IMR-90 (cell line): ENCODE measurements around the gene TAS2R42. TPM values are rescaled to one million over a fixed set of nuclear protein-coding genes. Genes with fewer than 3 reads are reported as not detected.

ENCODE experiments used
- ATAC-seq: fragments of 200-7000 bp; cut with Tn5 transposase; 2 replicates; pipeline ENCODE4 v1.9.1; 2020; ENCODE audit warnings: low read depth, mild to moderate bottlenecking, moderate library complexity
- BruUV-seq: library from RNA; stranded (reverse); fragments of 400-500 nt; replicated peaks from 2 replicates; lab custom pipeline; 2021; lab: Mats Ljungman, UMichigan
- CTCF ChIA-PET: fragments of 300-600 bp; formaldehyde crosslinking; extraction: SDS; loops from one replicate; lab custom pipeline; 2021; ENCODE audit warnings: antibody characterized with exemption; lab: Yijun Ruan, JAX
- POLR2A ChIA-PET: fragments of 300-600 bp; sonication (Branson Sonifier 250); formaldehyde crosslinking; loops from one replicate; lab custom pipeline; 2022; ENCODE audit warnings: antibody characterized with exemption; ENCODE audit not compliant: unreplicated experiment; lab: Charles Lee
- DNase-seq: peaks from one replicate; pipeline ENCODE4 v3.0.0; 2013
- H2AFZ ChIP-seq: replicated peaks from 2 replicates; pipeline ENCODE3; 2013; ENCODE audit warnings: low read length, mild to moderate bottlenecking; ENCODE audit not compliant: poor library complexity
- H2AK5ac ChIP-seq: 2 replicates; pipeline ENCODE4 v1.6.1; 2013; ENCODE audit warnings: low read depth, low read length, inconsistent platforms
- H2AK9ac ChIP-seq: replicated peaks from 2 replicates; pipeline ENCODE3; 2013; ENCODE audit warnings: mild to moderate bottlenecking, low read depth, low read length, moderate library complexity; ENCODE audit not compliant: poor library complexity
- H2BK120ac ChIP-seq: 2 replicates; pipeline ENCODE4 v1.6.1; 2013; ENCODE audit warnings: low read depth, low read length, inconsistent platforms
- H2BK15ac ChIP-seq: 3 replicates; pipeline ENCODE4 v1.6.1; 2013; ENCODE audit warnings: low read depth, low read length, inconsistent platforms
- H2BK20ac ChIP-seq: 2 replicates; pipeline ENCODE4 v1.6.1; 2013; ENCODE audit warnings: low read depth, mild to moderate bottlenecking, inconsistent platforms, low read length, moderate library complexity
- H2BK5ac ChIP-seq: 2 replicates; pipeline ENCODE4 v1.6.1; 2013; ENCODE audit warnings: mild to moderate bottlenecking, low read depth, low read length, inconsistent platforms; ENCODE audit not compliant: poor library complexity, severe bottlenecking
- H3K14ac ChIP-seq: replicated peaks from 2 replicates; pipeline ENCODE4 v1.6.1; 2013; ENCODE audit warnings: low read depth, low read length, inconsistent platforms
- H3K18ac ChIP-seq: 2 replicates; pipeline ENCODE4 v1.6.1; 2013; ENCODE audit warnings: low read depth, low read length, control low read depth
- H3K23ac ChIP-seq: 2 replicates; pipeline ENCODE4 v1.6.1; 2013; ENCODE audit warnings: low read depth, low read length, inconsistent platforms
- H3K27ac ChIP-seq: 2 replicates; pipeline ENCODE4 v1.5.1; 2013; ENCODE audit warnings: mild to moderate bottlenecking, control low read depth, low read length; ENCODE audit not compliant: insufficient read depth
- H3K27me3 ChIP-seq: 2 replicates; pipeline ENCODE4 v1.6.1; 2013; ENCODE audit warnings: low read length; ENCODE audit not compliant: control insufficient read depth, insufficient read depth
- H3K36me3 ChIP-seq: 2 replicates; pipeline ENCODE4 v1.6.1; 2013; ENCODE audit warnings: low read length, mixed read lengths; ENCODE audit not compliant: control insufficient read depth, insufficient read depth
- H3K4ac ChIP-seq: 2 replicates; pipeline ENCODE4 v1.6.1; 2013; ENCODE audit warnings: low read depth, low read length, inconsistent platforms
- H3K4me1 ChIP-seq: 2 replicates; pipeline ENCODE4 v1.6.1; 2013; ENCODE audit warnings: low read length, mixed read lengths; ENCODE audit not compliant: control insufficient read depth, insufficient read depth
- H3K4me2 ChIP-seq: 2 replicates; pipeline ENCODE4 v1.6.1; 2013; ENCODE audit warnings: low read depth, mild to moderate bottlenecking, control low read depth, low read length, moderate library complexity
- H3K4me3 ChIP-seq: 2 replicates; pipeline ENCODE4 v1.5.1; 2013; ENCODE audit warnings: low read depth, mild to moderate bottlenecking, control low read depth, low read length, moderate library complexity; ENCODE audit not compliant: insufficient read depth
- H3K56ac ChIP-seq: 2 replicates; pipeline ENCODE4 v1.6.1; 2013; ENCODE audit warnings: low read length, inconsistent platforms; ENCODE audit not compliant: insufficient read depth; ENCODE audit errors: extremely low read depth
- H3K79me1 ChIP-seq, 2 experiments: 2 replicates each; pipeline ENCODE4 v1.6.1; 2013; ENCODE audit warnings: low read length in 2 of 2, inconsistent platforms in 1 of 2, low read depth in 1 of 2
- H3K9ac ChIP-seq: 2 replicates; pipeline ENCODE4 v1.6.1; 2013; ENCODE audit warnings: low read depth, low read length, control low read depth
- H3K9me1 ChIP-seq: 2 replicates; pipeline ENCODE4 v1.6.1; 2013; ENCODE audit warnings: low read length, inconsistent platforms; ENCODE audit not compliant: insufficient read depth
- H3K9me3 ChIP-seq: 2 replicates; pipeline ENCODE4 v1.6.1; 2013; ENCODE audit warnings: low read length; ENCODE audit not compliant: control insufficient read depth, insufficient read depth
- H4K20me1 ChIP-seq: 2 replicates; pipeline ENCODE4 v1.6.1; 2013; ENCODE audit warnings: low read length, inconsistent platforms; ENCODE audit not compliant: insufficient read depth
- H4K5ac ChIP-seq: 2 replicates; pipeline ENCODE4 v1.6.1; 2013; ENCODE audit warnings: mild to moderate bottlenecking, low read depth, low read length, control low read depth
- H4K8ac ChIP-seq, 2 experiments: 2 replicates each; pipeline ENCODE4 v1.6.1; 2013; ENCODE audit warnings: low read depth in 2 of 2, low read length in 2 of 2, control low read depth in 1 of 2, inconsistent platforms in 1 of 2
- H4K91ac ChIP-seq: 2 replicates; pipeline ENCODE4 v1.6.1; 2013; ENCODE audit warnings: low read depth, low read length, inconsistent platforms; ENCODE audit not compliant: insufficient read depth
- MAZ ChIP-seq: IDR thresholded peaks from 2 replicates; pipeline ENCODE4 v1.6.1; 2012; ENCODE audit warnings: low read depth, mild to moderate bottlenecking, low read length, improper control_type of control experiment, moderate library complexity, borderline replicate concordance
- RAD21 ChIP-seq: IDR thresholded peaks from 2 replicates; pipeline ENCODE4 v1.6.1; 2012; ENCODE audit warnings: low read length, improper control_type of control experiment
- RCOR1 ChIP-seq: IDR thresholded peaks from 2 replicates; pipeline ENCODE4 v1.6.1; 2012; ENCODE audit warnings: mild to moderate bottlenecking, low read length, improper control_type of control experiment; ENCODE audit not compliant: insufficient replicate concordance
- SMC3 ChIP-seq: fragments of 150-350 bp; IDR thresholded peaks from 2 replicates; pipeline ENCODE4 v1.6.1; 2016; ENCODE audit warnings: low read depth, mild to moderate bottlenecking, antibody characterized with exemption, low read length, moderate library complexity
- WGBS, 2 experiments: methylation state at CpG; one replicate each; pipeline versions ENCODE4 v1.1.5 to v1.1.7; 2013; ENCODE audit warnings: missing lambda C conversion rate in 2 of 2; ENCODE audit not compliant: insufficient read length in 1 of 2; ENCODE audit errors: extremely low coverage in 2 of 2; 5-methylcytosine and 5-hydroxymethylcytosine counted together
- dilution Hi-C: fragments of 300-500 bp; cut with HindIII; formaldehyde crosslinking; loops from one replicate; pipeline ENCODE4 v1.14.3; 2018; ENCODE audit warnings: low sequenced_read_pairs; ENCODE audit not compliant: unreplicated experiment
- in situ Hi-C: fragments of 300-500 bp; cut with MboI; formaldehyde crosslinking; loops from 3 replicates; pipeline ENCODE4 v1.14.3; 2019; ENCODE audit warnings: low sequenced_read_pairs, inconsistent platforms, mixed read lengths
- intact Hi-C: fragments of 100-400 bp; cut with micrococcal nuclease; formaldehyde crosslinking; loops from 2 replicates; pipeline ENCODE4 v1.10.0; 2022
- polyA plus RNA-seq, 3 experiments: library from polyadenylated mRNA; depleted of rRNA; stranded (reverse); fragments of >200 nt; gene quantifications; 2 replicates each; pipeline ENCODE4 v1.2.3, GENCODE V29; 2012; ENCODE audit warnings: low replicate concordance in 1 of 3
- total RNA-seq: library from RNA; depleted of rRNA; stranded (reverse); fragments of >200 nt; gene quantifications from 2 replicates; pipeline ENCODE4 v1.2.3, GENCODE V29; 2012
- TF ChIP-seq, protein P1 (sequence below): conservative IDR thresholded peaks from 2 replicates; pipeline ENCODE4 v1.5.1; 2012; ENCODE audit warnings: mild to moderate bottlenecking, low read depth, low read length, improper control_type of control experiment

The TAS2R42 gene
- total and polyA plus RNA-seq, 2 of the 4 experiments (the other 2 are of a cell fraction): not detected

DNA sequence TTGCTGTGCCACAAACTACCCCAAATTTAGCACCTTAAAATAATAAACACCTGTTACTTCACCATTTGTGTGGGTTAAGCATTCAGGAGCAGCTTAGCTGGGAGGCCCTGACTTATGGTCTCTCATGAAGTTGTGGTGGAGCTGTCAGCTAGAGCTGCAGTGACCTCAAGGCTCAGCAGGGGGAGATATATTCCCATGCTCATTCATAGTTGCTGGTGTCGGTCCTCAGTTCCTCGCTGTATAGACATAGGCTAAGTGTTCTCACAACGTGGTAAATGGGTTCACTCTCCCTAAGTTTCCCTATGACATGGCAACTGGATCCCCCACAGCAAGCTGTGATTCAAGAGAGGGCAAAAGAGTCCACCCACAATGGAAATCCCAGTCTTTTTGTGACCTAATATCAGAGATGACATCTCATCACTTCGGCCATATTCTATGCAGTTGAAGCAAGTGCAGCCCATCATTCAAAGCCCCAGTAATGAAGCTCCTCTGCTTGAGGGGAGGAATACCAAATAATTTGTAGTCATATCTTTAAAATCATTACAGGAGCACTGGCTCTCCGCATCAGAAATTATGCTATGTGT is 41.7 kb upstream of the TAS2R42 start:
- H3K9ac ChIP-seq: no peak overlapping the region
- BruUV-seq: no TSS peak
- H3K56ac ChIP-seq: no peak overlapping the region
- H3K23ac ChIP-seq: no peak overlapping the region
- H4K8ac ChIP-seq: no peak overlapping the region
- no peak overlapping the region for H4K91ac ChIP-seq
- H3K9me1 ChIP-seq: no peaks in the 10 kb centered on the region
- H3K14ac ChIP-seq: no peak overlapping the region
- H3K9me3 ChIP-seq: no peaks in the 10 kb centered on the region
- H2AK5ac ChIP-seq: no peak overlapping the region
- no peak overlapping the region for H2BK15ac ChIP-seq
- intact Hi-C loops (loop anchor here (1.0 kb wide), 1 partner anchor 258 kb away; no protein-coding TSS in a partner anchor), dilution Hi-C loops (no loop called here), in situ Hi-C loops (loop anchor here (10.0 to 25.0 kb wide), 2 partner anchors 134 to 256 kb away; no protein-coding TSS in a partner anchor)
- no peaks in the 10 kb centered on the region for H3K36me3 ChIP-seq
- ChIA-PET CTCF (interaction anchor here (0.6 to 2.9 kb wide), 6 partner anchors 29 to 683 kb away, joined by 3 to 7 read pairs (median 4); no protein-coding TSS in a partner anchor), POLR2A (no interaction called here)
- ATAC-seq (peak; percentile 96), DNase-seq (peak; percentile 30)
- H2AK9ac ChIP-seq: no peak overlapping the region
- H3K27me3 ChIP-seq: peaks cover 2% of the 10 kb centered on the region; the same call in 1 of the 2 replicates
- H2BK5ac ChIP-seq: no peak overlapping the region
- peak overlapping the region; percentile 25 for H2AFZ ChIP-seq
- H3K4me2 ChIP-seq: no peak overlapping the region
- no peak overlapping the region for H3K4ac ChIP-seq
- H3K4me1 ChIP-seq: no peaks in the 10 kb centered on the region
- TF ChIP-seq RCOR1: no peak
- TF ChIP-seq, protein P1, sequence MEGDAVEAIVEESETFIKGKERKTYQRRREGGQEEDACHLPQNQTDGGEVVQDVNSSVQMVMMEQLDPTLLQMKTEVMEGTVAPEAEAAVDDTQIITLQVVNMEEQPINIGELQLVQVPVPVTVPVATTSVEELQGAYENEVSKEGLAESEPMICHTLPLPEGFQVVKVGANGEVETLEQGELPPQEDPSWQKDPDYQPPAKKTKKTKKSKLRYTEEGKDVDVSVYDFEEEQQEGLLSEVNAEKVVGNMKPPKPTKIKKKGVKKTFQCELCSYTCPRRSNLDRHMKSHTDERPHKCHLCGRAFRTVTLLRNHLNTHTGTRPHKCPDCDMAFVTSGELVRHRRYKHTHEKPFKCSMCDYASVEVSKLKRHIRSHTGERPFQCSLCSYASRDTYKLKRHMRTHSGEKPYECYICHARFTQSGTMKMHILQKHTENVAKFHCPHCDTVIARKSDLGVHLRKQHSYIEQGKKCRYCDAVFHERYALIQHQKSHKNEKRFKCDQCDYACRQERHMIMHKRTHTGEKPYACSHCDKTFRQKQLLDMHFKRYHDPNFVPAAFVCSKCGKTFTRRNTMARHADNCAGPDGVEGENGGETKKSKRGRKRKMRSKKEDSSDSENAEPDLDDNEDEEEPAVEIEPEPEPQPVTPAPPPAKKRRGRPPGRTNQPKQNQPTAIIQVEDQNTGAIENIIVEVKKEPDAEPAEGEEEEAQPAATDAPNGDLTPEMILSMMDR: peak; percentile 58
- TF ChIP-seq MAZ: no peak
- TF ChIP-seq SMC3: peak; percentile 47
- peak; percentile 57 for TF ChIP-seq RAD21
- 0% methylated on average over 1 of the region's 5 CpGs; no CpG with 5 or more reads in 1 of the 2 experiments for WGBS, 2 experiments
- H2BK120ac ChIP-seq: no peak overlapping the region
- H4K20me1 ChIP-seq: no peaks in the 10 kb centered on the region
- H3K18ac ChIP-seq: no peak overlapping the region
- no peak overlapping the region for H3K27ac ChIP-seq
- no peak overlapping the region for H2BK20ac ChIP-seq
- no peak overlapping the region for H4K5ac ChIP-seq
- no peak overlapping the region for H3K4me3 ChIP-seq
- no peaks in the 10 kb centered on the region for H3K79me1 ChIP-seq
